Prostate gland (tissue), 2 donors: Measurements from ENCODE around the gene CENPK. TPM values are rescaled to one million over a fixed set of nuclear protein-coding genes. Genes with fewer than 3 reads are reported as not detected.
A peak's percentile ranks its signal among the peaks of the same experiment; 100 is the strongest.

Experiments
- DNase-seq: peaks from one replicate; pipeline ENCODE4 v3.0.0-alpha.2; 2019; ENCODE audit warnings: low spot score
- H3K27ac ChIP-seq, 2 donors: fragments of 200-600 bp; sonication (generic); 2 replicates each; pipeline ENCODE4 v1.5.1; 2017 to 2019
- H3K27me3 ChIP-seq: fragments of 200-600 bp; sonication (generic); replicated peaks from 2 replicates; pipeline ENCODE4 v1.5.1; 2019; ENCODE audit not compliant: insufficient read depth
- H3K36me3 ChIP-seq, 2 donors: fragments of 200-600 bp; sonication (generic); 1 replicate in 1 of 2; 2 replicates in 1 of 2; pipeline versions ENCODE4 v1.5.1 to v1.8.1; 2017 to 2019
- H3K4me1 ChIP-seq: fragments of 200-600 bp; sonication (generic); replicated peaks from 2 replicates; pipeline ENCODE4 v1.5.1; 2019
- H3K4me3 ChIP-seq, 2 donors: fragments of 200-600 bp; sonication (generic); 2 replicates each; pipeline ENCODE4 v1.5.1; 2017 to 2019
- H3K9me3 ChIP-seq: fragments of 200-600 bp; sonication (generic); 2 replicates; pipeline ENCODE4 v1.5.1; 2017
- POLR2A ChIP-seq: fragments of 450-650 bp; IDR thresholded peaks from one replicate; pipeline ENCODE4 v1.6.1; 2016; ENCODE audit warnings: antibody characterized with exemption, mild to moderate bottlenecking
- POLR2AphosphoS5 ChIP-seq: sonication (generic); formaldehyde crosslinking; IDR thresholded peaks from one replicate; pipeline ENCODE4 v1.6.1; 2017; ENCODE audit warnings: antibody characterized with exemption
- WGBS: methylation state at CpG from one replicate; pipeline ENCODE4 v1.1.5; 2018; 5-methylcytosine and 5-hydroxymethylcytosine counted together
- intact Hi-C: fragments of 100-400 bp; cut with DNase I; formaldehyde crosslinking; loops from one replicate; pipeline ENCODE4 v1.14.2; 2022
- total RNA-seq, 2 donors: library from RNA; depleted of rRNA; stranded (reverse); fragments of >200 nt; gene quantifications; one replicate each; pipeline ENCODE4 v1.1.0, GENCODE V29; 2016
- TF ChIP-seq, protein P1 (sequence below), 4 experiments: fragments of 200-600 bp in 2 of 4; fragments of 450-650 bp in 2 of 4; sonication (generic) in 2 of 4; IDR thresholded peaks; 1 replicate in 3 of 4; 2 replicates in 1 of 4; pipeline ENCODE4 v1.5.1; 2016 to 2019; ENCODE audit warnings: antibody characterized with exemption in 4 of 4, mild to moderate bottlenecking in 2 of 4, moderate library complexity in 2 of 4

Gene CENPK
- total RNA-seq, 2 donors from 2014 or later = 2.1 to 4.9 TPM

DNA sequence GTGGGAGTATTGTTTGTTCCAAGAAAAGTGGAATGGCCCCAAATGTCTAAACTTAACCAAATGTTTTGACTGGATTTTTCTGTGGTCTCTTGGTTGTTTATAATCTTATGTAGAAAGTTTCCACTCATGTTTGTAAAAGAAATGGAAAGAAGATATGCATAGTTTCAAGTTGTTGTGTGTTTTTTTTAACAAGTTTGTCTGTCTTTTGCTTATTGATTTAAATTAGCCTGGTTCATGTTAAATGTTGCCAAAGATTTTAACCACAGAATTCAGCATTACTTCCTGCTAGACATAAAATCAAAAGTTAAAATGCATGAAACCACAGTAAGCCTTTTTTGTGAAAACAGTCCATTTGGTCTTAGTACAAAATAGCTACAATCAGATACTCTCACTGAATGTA lies 14.2 kb upstream of the CENPK start:
- no peak for DNase-seq
- Histone ChIP-seq H3K4me3 (no peak overlapping the region), H3K27me3 (no peaks in the 10 kb centered on the region), H3K4me1 (no peaks in the 10 kb centered on the region), H3K36me3 (no peaks in the 10 kb centered on the region), H3K9me3 (no peaks in the 10 kb centered on the region), H3K27ac (no peak overlapping the region)
- TF ChIP-seq, protein P1, sequence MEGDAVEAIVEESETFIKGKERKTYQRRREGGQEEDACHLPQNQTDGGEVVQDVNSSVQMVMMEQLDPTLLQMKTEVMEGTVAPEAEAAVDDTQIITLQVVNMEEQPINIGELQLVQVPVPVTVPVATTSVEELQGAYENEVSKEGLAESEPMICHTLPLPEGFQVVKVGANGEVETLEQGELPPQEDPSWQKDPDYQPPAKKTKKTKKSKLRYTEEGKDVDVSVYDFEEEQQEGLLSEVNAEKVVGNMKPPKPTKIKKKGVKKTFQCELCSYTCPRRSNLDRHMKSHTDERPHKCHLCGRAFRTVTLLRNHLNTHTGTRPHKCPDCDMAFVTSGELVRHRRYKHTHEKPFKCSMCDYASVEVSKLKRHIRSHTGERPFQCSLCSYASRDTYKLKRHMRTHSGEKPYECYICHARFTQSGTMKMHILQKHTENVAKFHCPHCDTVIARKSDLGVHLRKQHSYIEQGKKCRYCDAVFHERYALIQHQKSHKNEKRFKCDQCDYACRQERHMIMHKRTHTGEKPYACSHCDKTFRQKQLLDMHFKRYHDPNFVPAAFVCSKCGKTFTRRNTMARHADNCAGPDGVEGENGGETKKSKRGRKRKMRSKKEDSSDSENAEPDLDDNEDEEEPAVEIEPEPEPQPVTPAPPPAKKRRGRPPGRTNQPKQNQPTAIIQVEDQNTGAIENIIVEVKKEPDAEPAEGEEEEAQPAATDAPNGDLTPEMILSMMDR (IDR thresholded peaks at IDR 0.05) = no peak
- no peak for TF ChIP-seq POLR2AphosphoS5
- TF ChIP-seq POLR2A = no peak
- intact Hi-C loops = no loop called here

DNA sequence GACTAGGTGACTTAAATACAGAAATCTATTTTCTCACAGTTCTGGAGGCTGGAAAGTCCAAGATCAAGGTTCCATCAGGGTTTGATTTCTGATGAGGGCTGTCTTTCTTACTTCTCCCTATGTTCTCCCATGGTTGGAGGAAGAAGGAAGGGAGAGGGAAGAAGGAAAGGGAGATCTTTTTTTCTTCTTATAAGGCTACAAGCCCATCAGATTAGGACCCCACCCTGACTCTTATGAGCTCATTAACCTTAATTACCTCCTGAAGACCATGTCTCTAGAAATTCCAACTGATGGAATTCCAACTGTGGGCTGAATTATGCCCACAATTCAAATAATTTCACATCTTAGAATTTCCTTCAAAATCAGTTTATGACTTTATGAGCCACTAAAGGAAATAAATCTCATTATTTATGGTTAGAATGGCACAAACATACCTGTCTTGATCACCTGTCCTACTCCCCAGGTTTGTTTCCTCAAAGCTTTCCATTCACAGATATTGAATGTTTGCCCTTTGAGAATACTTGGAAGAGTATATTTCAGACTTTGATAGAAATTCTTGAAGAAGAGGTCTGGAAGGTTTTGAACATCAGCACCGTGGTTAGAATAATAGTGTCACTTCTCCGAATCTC lies 7.7 kb upstream of the CENPK start:
- DNase-seq = no peak
- H3K27ac ChIP-seq = no peak overlapping the region
- no peak for TF ChIP-seq POLR2AphosphoS5
- no peak for TF ChIP-seq POLR2A
- TF ChIP-seq, protein P1 (IDR thresholded peaks at IDR 0.05) = no peak
- intact Hi-C loops = no loop called here
- H3K4me1 ChIP-seq = no peaks in the 10 kb centered on the region
- no peaks in the 10 kb centered on the region for H3K9me3 ChIP-seq
- 91% methylated on average over 2 of the region's 2 CpGs for WGBS
- no peak overlapping the region for H3K4me3 ChIP-seq
- H3K36me3 ChIP-seq = no peaks in the 10 kb centered on the region
- H3K27me3 ChIP-seq = no peaks in the 10 kb centered on the region

DNA sequence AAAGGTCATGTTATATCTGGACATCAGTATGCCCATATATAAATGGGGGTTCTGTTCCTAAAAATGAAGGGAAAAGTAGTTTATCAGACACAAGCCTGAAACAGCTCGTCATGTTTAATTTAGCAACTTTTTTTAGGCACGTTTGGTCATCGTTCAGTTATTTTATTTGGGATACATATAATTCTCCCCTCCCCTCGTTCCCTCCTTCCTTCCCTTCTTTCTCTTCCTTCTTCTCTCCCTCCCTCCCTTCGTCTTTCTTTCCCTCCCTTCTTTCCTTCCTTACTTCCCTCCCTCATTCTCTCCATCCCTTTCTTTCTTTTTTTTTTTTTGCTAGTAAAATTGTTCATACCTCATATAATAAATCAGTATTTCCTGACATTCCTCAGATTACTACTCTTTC lies 3.5 kb upstream of the CENPK start:
- H3K36me3 ChIP-seq = no peaks in the 10 kb centered on the region
- no peak for DNase-seq
- no peaks in the 10 kb centered on the region for H3K9me3 ChIP-seq
- WGBS = 90% methylated on average over 5 of the region's 5 CpGs
- no peaks in the 10 kb centered on the region for H3K4me1 ChIP-seq
- TF ChIP-seq POLR2AphosphoS5 = no peak
- TF ChIP-seq, protein P1 (IDR thresholded peaks at IDR 0.05) = no peak
- no peak for TF ChIP-seq POLR2A
- intact Hi-C loops = no loop called here
- H3K27ac ChIP-seq = no peak overlapping the region
- no peak overlapping the region for H3K4me3 ChIP-seq
- H3K27me3 ChIP-seq = no peaks in the 10 kb centered on the region

DNA sequence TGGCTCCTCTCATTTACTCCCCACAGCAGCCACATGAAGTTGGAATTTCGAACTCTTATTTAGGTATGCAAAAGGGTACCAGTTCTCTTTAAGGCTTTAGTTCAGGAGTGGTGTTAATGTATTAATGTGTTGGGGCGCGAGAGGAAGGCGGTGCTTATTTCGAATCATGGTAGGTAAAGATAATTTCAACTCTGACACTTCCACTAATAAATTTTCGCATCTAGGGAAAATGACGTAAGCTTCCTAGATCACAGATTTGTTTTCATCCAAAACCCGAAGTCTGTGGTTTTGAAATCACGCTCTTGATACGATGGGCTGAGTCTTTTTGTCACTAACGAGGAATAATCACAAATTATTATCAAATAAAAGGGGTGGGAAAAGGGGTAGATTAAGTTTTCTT lies 809 bp upstream of the CENPK start:
- 2% methylated on average over 11 of the region's 11 CpGs for WGBS
- Histone ChIP-seq H3K27me3 (no peaks in the 10 kb centered on the region), H3K36me3 (no peaks in the 10 kb centered on the region), H3K4me1 (no peaks in the 10 kb centered on the region), H3K9me3 (no peaks in the 10 kb centered on the region), H3K27ac (peak overlapping the region; percentile 78 to 87), H3K4me3 (peak overlapping the region; percentile 68 to 87)
- TF ChIP-seq POLR2AphosphoS5 (no peak), POLR2A (no peak)
- TF ChIP-seq, protein P1 (IDR thresholded peaks at IDR 0.05) = no peak
- no peak for DNase-seq
- intact Hi-C loops = no loop called here

DNA sequence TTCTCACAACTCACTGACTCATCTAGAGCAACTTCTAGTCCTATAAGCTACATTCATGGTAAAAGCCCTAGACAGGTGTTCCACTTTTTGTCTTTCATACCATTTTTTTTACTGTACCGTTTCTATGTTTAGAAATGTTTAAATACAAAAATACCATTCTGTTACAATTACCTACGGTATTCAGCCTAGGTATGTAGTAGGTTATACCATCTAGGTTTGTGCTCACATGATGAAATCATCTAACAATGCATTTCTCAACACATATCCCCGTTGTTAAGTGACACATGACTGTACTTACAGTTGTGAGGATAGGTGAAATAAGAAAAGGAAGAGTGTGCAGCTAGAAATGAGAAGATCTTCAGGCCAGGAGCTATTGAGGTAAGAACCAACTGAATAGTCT lies 6.2 kb downstream of the CENPK start:
- H3K4me1 ChIP-seq = no peaks in the 10 kb centered on the region
- DNase-seq = no peak
- no peak overlapping the region for H3K27ac ChIP-seq
- no peaks in the 10 kb centered on the region for H3K27me3 ChIP-seq
- no peaks in the 10 kb centered on the region for H3K36me3 ChIP-seq
- intact Hi-C loops = no loop called here
- WGBS = 90% methylated on average over 3 of the region's 3 CpGs
- H3K4me3 ChIP-seq = no peak overlapping the region
- TF ChIP-seq POLR2AphosphoS5 = no peak
- TF ChIP-seq POLR2A = no peak
- TF ChIP-seq, protein P1 (IDR thresholded peaks at IDR 0.05) = no peak
- H3K9me3 ChIP-seq = no peaks in the 10 kb centered on the region
